Ovary (tissue), 9 donors: Measurements from ENCODE around the gene CNN1. TPM values are rescaled to one million over a fixed set of nuclear protein-coding genes. Genes with fewer than 3 reads are reported as not detected.
A peak's percentile ranks its signal among the peaks of the same experiment; 100 is the strongest.

Experiments used
- DNase-seq, 5 donors: peaks; one replicate each; pipeline ENCODE4 v3.0.0-alpha.2; 2019 to 2020
- H3K27ac ChIP-seq, 2 donors: fragments of 200-600 bp; one replicate each; pipeline versions ENCODE4 v1.5.1 to v1.8.0; 2019 to 2022
- H3K27me3 ChIP-seq: fragments of 200-600 bp; one replicate; pipeline ENCODE4 v1.8.0; 2022
- H3K36me3 ChIP-seq: fragments of 200-600 bp; sonication (generic); one replicate; pipeline ENCODE4 v1.5.1; 2019
- H3K4me1 ChIP-seq: one replicate; pipeline ENCODE4 v1.8.1; 2013; ENCODE audit warnings: mild to moderate bottlenecking, moderate library complexity; ENCODE audit not compliant: insufficient read depth
- H3K4me3 ChIP-seq: fragments of 200-600 bp; sonication (generic); one replicate; pipeline ENCODE4 v1.5.1; 2017
- H3K9me3 ChIP-seq, 2 donors: fragments of 200-600 bp in 1 of 2; sonication (generic) in 1 of 2; one replicate each; pipeline versions ENCODE4 v1.5.1 to v1.8.1; 2013 to 2019; ENCODE audit warnings: mild to moderate bottlenecking in 1 of 2, moderate library complexity in 1 of 2
- CTCF ChIP-seq, 3 donors: fragments of 450-650 bp in 2 of 3; fragments of 200-600 bp in 1 of 3; IDR thresholded peaks; one replicate each; pipeline versions ENCODE4 v1.5.1 to v1.8.0; 2016 to 2022; ENCODE audit warnings: antibody characterized with exemption in 3 of 3, mild to moderate bottlenecking in 1 of 3
- EP300 ChIP-seq: sonication (generic); formaldehyde crosslinking; IDR thresholded peaks from one replicate; pipeline ENCODE4 v1.6.1; 2017; ENCODE audit warnings: antibody characterized with exemption
- POLR2A ChIP-seq: fragments of 450-650 bp; IDR thresholded peaks from one replicate; pipeline ENCODE4 v1.6.1; 2017; ENCODE audit warnings: antibody characterized with exemption, mild to moderate bottlenecking, moderate library complexity
- WGBS, 3 donors: extraction: QIAGEN DNeasy Blood & Tissue Kit in 1 of 3; methylation state at CpG; one replicate each; pipeline versions ENCODE4 v1.1.5 to v1.1.7; 2013 to 2017; 5-methylcytosine and 5-hydroxymethylcytosine counted together
- intact Hi-C, 4 donors: fragments of 100-400 bp; cut with DNase I; formaldehyde crosslinking; loops; one replicate each; pipeline versions ENCODE4 v1.11.0 to v1.15.1; 2022 to 2023
- polyA plus RNA-seq, 2 donors: library from polyadenylated mRNA; stranded (reverse); fragments of 200-250 nt in 1 of 2; fragments of 350-450 nt in 1 of 2; fragmentation: Illumina TruSeq in 1 of 2; extraction: RNeasy Lipid Tissue Mini Kit (QIAGEN cat#74804) in 1 of 2; gene quantifications; one replicate each; pipeline ENCODE4 v1.2.3, GENCODE V29; 2013 to 2014
- total RNA-seq, 7 donors: library from RNA; depleted of rRNA in 2 of 7; stranded (reverse); fragments of >200 nt in 2 of 7; fragmentation: NEBNext Ultra II Directional in 3 of 7; extraction: Animal tissue kit (Norgen Biotek cat#: 25700) in 3 of 7; gene quantifications; one replicate each; pipeline versions ENCODE4 v1.1.0 to v1.2.4, GENCODE V29; 2016 to 2023
- donor health status: DM: no; HTN: no; CAD: no; lungs with moderate emphysema.
- donor health status: DM: no; HTN: no; CAD: no.
- donor health status: Bipolar disorder and iron deficiency.
- donor health status: DM: yes; HTN: yes; CAD: no.
- donor health status: DM: no; HTN: no; CAD: no.
- donor health status: DM: yes; HTN: yes; CAD: no.

Gene CNN1
- total and polyA plus RNA-seq, 9 donors: 13.9 to 725 (median 59.6) TPM

- TF ChIP-seq CTCF (IDR thresholded peaks at IDR 0.05): peak in 1 of 3 donors; percentile 33
- no peak for TF ChIP-seq EP300
- TF ChIP-seq POLR2A: peak; percentile 10
- DNase-seq: peak; percentile 97 to 99 (median 97)
- Histone ChIP-seq H3K4me3 (peak within 1 kb of the TSS; percentile 85), H3K36me3 (no peaks in the 10 kb centered on the region), H3K9me3 (no peaks in the 10 kb centered on the region), H3K27ac (peak within 1 kb of the TSS; percentile 64 to 77), H3K4me1 (peaks cover 7% of the 10 kb centered on the region), H3K27me3 (no peaks in the 10 kb centered on the region)
- intact Hi-C loops: no loop called here
- WGBS, 3 donors: 0% methylated on average over 44 to 47 of the region's 47 CpGs
Measured at GRCh38 chr19:11528551-11529341, 9.9 kb upstream of the CNN1 start, which contains the start of gene ECSIT. Gene ECSIT (minus strand): TSS chr19:11529134. CDS start chr19:11519170, 9,964 bp downstream.

GRCh38 chr19:11530432-11530831 lies 8.2 kb upstream of the CNN1 start:
- no peak overlapping the region for H3K4me3 ChIP-seq
- no peaks in the 10 kb centered on the region for H3K36me3 ChIP-seq
- peak; percentile 77 to 86 (median 79) for DNase-seq
- intact Hi-C loops: no loop called here
- 15 to 23% (median 19%) methylated on average over 9 of the region's 9 CpGs for WGBS, 3 donors
- no peak overlapping the region for H3K27ac ChIP-seq
- TF ChIP-seq CTCF (IDR thresholded peaks at IDR 0.05) (no peak), EP300 (no peak), POLR2A (no peak)
- H3K4me1 ChIP-seq: peaks cover 7% of the 10 kb centered on the region
- H3K27me3 ChIP-seq: no peaks in the 10 kb centered on the region
- no peaks in the 10 kb centered on the region for H3K9me3 ChIP-seq

DNA sequence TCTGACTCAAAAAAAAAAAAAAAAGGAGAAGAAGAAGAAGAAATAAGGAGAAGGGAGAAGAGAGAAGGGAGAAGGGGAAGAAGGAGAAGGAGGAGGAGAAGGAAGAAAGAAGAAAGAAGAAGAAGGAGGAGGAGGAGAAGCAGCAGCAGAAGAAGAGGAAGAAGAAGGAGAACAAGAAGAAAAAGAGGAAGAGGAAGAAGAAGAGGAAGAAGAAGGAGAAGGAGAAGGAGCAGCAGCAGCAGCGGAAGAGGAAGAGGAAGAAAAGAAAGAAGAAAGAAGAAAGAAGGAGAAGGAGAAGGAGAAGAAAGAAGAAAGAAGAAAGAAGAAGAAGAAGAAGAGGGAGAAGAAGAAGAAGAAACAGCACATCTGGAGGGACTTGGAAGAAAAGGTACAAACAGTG lies 4.1 kb upstream of the CNN1 start:
- no peak overlapping the region for H3K4me3 ChIP-seq
- TF ChIP-seq CTCF (IDR thresholded peaks at IDR 0.05): no peak
- TF ChIP-seq EP300: no peak
- TF ChIP-seq POLR2A: no peak
- H3K36me3 ChIP-seq: no peaks in the 10 kb centered on the region
- H3K27ac ChIP-seq: peak overlapping the region; percentile 78 to 88
- 83 to 94% (median 89%) methylated on average over 1 of the region's 1 CpG for WGBS, 3 donors
- intact Hi-C loops: no loop called here
- peaks cover 4% of the 10 kb centered on the region for H3K4me1 ChIP-seq
- no peaks in the 10 kb centered on the region for H3K9me3 ChIP-seq
- no peak for DNase-seq
- H3K27me3 ChIP-seq: no peaks in the 10 kb centered on the region

DNA sequence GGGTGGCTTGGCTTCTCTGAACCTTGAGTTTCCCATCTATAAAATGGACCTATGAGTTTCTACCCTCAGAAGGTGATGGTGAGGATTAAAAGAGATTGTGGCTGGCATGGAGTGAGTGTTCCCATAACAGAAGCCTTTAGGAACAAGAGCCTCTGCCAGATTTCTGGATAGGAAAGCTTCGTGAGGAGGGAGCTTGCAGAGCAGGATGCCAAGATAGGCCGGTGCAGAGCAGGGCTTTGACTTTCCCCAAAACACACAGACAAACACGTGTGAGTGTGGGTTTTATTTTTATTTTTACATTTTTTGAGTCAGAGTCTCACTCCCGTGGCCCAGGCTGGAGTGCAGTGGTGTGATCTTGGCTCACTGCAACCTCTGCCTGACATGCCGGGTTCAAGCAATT lies 3.7 kb upstream of the CNN1 start:
- no peaks in the 10 kb centered on the region for H3K27me3 ChIP-seq
- 18 to 21% (median 20%) methylated on average over 5 of the region's 5 CpGs for WGBS, 3 donors
- H3K36me3 ChIP-seq: no peaks in the 10 kb centered on the region
- H3K4me1 ChIP-seq: peaks cover 4% of the 10 kb centered on the region
- TF ChIP-seq POLR2A (no peak), EP300 (no peak), CTCF (IDR thresholded peaks at IDR 0.05) (no peak)
- intact Hi-C loops: no loop called here
- no peak overlapping the region for H3K4me3 ChIP-seq
- peak overlapping the region; percentile 78 to 88 for H3K27ac ChIP-seq
- no peak for DNase-seq
- no peaks in the 10 kb centered on the region for H3K9me3 ChIP-seq
